Measurements from ENCODE around the gene PNLIPRP1. TPM values are rescaled to one million over a fixed set of nuclear protein-coding genes. Genes with fewer than 3 reads are reported as not detected.

PNLIPRP1 gene
- polyA plus RNA-seq, 3 donors, result 0.04 TPM; not detected in 2

GRCh38 chr10:116631871-116632295 is 41.1 kb downstream of the PNLIPRP1 start:
- H3K9me3 ChIP-seq (replicated peaks in 1 of 2; ENCODE audit: control insufficient read depth in 1 of 2, insufficient read depth in 1 of 2, low read length in 2 of 2), result no peaks in the 10 kb centered on the region
- Mint-ChIP-seq H3K27ac (no peak overlapping the region), H3K27me3 (ENCODE audit: low read depth in 3 of 3) (peaks cover 9 to 27% (median 11%) of the 10 kb centered on the region in 3 donors), H3K4me3 (no peak overlapping the region), H3K9me3 (peaks cover 0 to 3% (median 2%) of the 10 kb centered on the region in 7 donors), H3K4me1 (no peaks in the 10 kb centered on the region), H3K36me3 (no peaks in the 10 kb centered on the region)
- WGBS (ENCODE audit: insufficient coverage), result 86% methylated on average over 4 of the region's 6 CpGs
- no peaks in the 10 kb centered on the region for H3K36me3 ChIP-seq (replicated peaks in 1 of 2; ENCODE audit: control insufficient read depth in 1 of 2, insufficient read depth in 2 of 2, low read length in 2 of 2)
- DNase-seq, result no peak
- H3K4me1 ChIP-seq (ENCODE audit: control insufficient read depth in 1 of 2, insufficient read depth in 2 of 2, low read length in 2 of 2), result no peaks in the 10 kb centered on the region
- H2AFZ ChIP-seq (ENCODE audit: insufficient read depth, low read depth, low read length, poor library complexity, severe bottlenecking), result no peak overlapping the region
- peaks cover 0 to 8% of the 10 kb centered on the region in 2 donors for H3K27me3 ChIP-seq (ENCODE audit: control insufficient read depth in 2 of 2, insufficient read depth in 2 of 2, low read length in 2 of 2)
- no peaks in the 10 kb centered on the region for H3K79me2 ChIP-seq (ENCODE audit: insufficient read depth, low read length)
- no peak overlapping the region for H3K9ac ChIP-seq (ENCODE audit: insufficient read depth, low read length, poor library complexity, severe bottlenecking)
- TF ChIP-seq, protein P1, sequence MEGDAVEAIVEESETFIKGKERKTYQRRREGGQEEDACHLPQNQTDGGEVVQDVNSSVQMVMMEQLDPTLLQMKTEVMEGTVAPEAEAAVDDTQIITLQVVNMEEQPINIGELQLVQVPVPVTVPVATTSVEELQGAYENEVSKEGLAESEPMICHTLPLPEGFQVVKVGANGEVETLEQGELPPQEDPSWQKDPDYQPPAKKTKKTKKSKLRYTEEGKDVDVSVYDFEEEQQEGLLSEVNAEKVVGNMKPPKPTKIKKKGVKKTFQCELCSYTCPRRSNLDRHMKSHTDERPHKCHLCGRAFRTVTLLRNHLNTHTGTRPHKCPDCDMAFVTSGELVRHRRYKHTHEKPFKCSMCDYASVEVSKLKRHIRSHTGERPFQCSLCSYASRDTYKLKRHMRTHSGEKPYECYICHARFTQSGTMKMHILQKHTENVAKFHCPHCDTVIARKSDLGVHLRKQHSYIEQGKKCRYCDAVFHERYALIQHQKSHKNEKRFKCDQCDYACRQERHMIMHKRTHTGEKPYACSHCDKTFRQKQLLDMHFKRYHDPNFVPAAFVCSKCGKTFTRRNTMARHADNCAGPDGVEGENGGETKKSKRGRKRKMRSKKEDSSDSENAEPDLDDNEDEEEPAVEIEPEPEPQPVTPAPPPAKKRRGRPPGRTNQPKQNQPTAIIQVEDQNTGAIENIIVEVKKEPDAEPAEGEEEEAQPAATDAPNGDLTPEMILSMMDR (IDR thresholded peaks at IDR 0.05), result no peak
- intact Hi-C loops (cut with micrococcal nuclease), result no loop called here
- no peak overlapping the region for H3K4me2 ChIP-seq (replicated peaks; ENCODE audit: extremely low read depth, low read length, poor library complexity, severe bottlenecking)
- H4K20me1 ChIP-seq (ENCODE audit: insufficient read depth, low read length), result no peaks in the 10 kb centered on the region
- H3K27ac ChIP-seq (ENCODE audit: low read depth in 1 of 2, low read length in 2 of 2), result no peak overlapping the region
- H3K4me3 ChIP-seq (replicated peaks in 1 of 3; ENCODE audit: low read depth in 2 of 3, low read length in 3 of 3), result no peak overlapping the region

GRCh38 chr10:116632596-116633215 is 41.9 kb downstream of the PNLIPRP1 start:
- Mint-ChIP-seq H3K4me3 (no peak overlapping the region), H3K36me3 (no peaks in the 10 kb centered on the region), H3K9me3 (peaks cover 0 to 3% (median 2%) of the 10 kb centered on the region in 7 donors), H3K4me1 (no peaks in the 10 kb centered on the region), H3K27me3 (ENCODE audit: low read depth in 3 of 3) (peaks cover 7 to 19% (median 8%) of the 10 kb centered on the region in 3 donors), H3K27ac (no peak overlapping the region)
- H4K20me1 ChIP-seq (ENCODE audit: insufficient read depth, low read length), result no peaks in the 10 kb centered on the region
- intact Hi-C loops (cut with micrococcal nuclease), result no loop called here
- H3K9me3 ChIP-seq (replicated peaks in 1 of 2; ENCODE audit: control insufficient read depth in 1 of 2, insufficient read depth in 1 of 2, low read length in 2 of 2), result no peaks in the 10 kb centered on the region
- 90% methylated on average over 13 of the region's 17 CpGs for WGBS (ENCODE audit: insufficient coverage)
- no peak overlapping the region for H3K27ac ChIP-seq (ENCODE audit: low read depth in 1 of 2, low read length in 2 of 2)
- no peaks in the 10 kb centered on the region for H3K4me1 ChIP-seq (ENCODE audit: control insufficient read depth in 1 of 2, insufficient read depth in 2 of 2, low read length in 2 of 2)
- DNase-seq, result no peak
- H3K4me3 ChIP-seq (replicated peaks in 1 of 3; ENCODE audit: low read depth in 2 of 3, low read length in 3 of 3), result no peak overlapping the region
- no peak overlapping the region for H2AFZ ChIP-seq (ENCODE audit: insufficient read depth, low read depth, low read length, poor library complexity, severe bottlenecking)
- H3K4me2 ChIP-seq (replicated peaks; ENCODE audit: extremely low read depth, low read length, poor library complexity, severe bottlenecking), result no peak overlapping the region
- no peaks in the 10 kb centered on the region for H3K79me2 ChIP-seq (ENCODE audit: insufficient read depth, low read length)
- TF ChIP-seq, protein P1 (IDR thresholded peaks at IDR 0.05), result no peak
- peaks cover 0 to 3% of the 10 kb centered on the region in 2 donors for H3K27me3 ChIP-seq (ENCODE audit: control insufficient read depth in 2 of 2, insufficient read depth in 2 of 2, low read length in 2 of 2)
- H3K36me3 ChIP-seq (replicated peaks in 1 of 2; ENCODE audit: control insufficient read depth in 1 of 2, insufficient read depth in 2 of 2, low read length in 2 of 2), result no peaks in the 10 kb centered on the region
- no peak overlapping the region for H3K9ac ChIP-seq (ENCODE audit: insufficient read depth, low read length, poor library complexity, severe bottlenecking)
